ENCODE data around the gene CCDC137.
"Not testable (repeated sequence)": the region's sequence is repeated elsewhere in the genome, so short reads cannot be mapped to it uniquely, and the experiment has no call there.

The CCDC137 gene

GRCh38 chr17:81662002-81662401 is 4.5 kb upstream of the CCDC137 start:
- Mint-ChIP-seq H3K4me1 (ENCODE audit: low read depth) (peaks cover 17% of the 10 kb centered on the region), H3K36me3 (ENCODE audit: low read depth) (peaks cover 14% of the 10 kb centered on the region), H3K4me3 (no peak overlapping the region), H3K9me3 (no peaks in the 10 kb centered on the region), H3K27ac (no peak overlapping the region), H3K27me3 (ENCODE audit: low read depth) (no peaks in the 10 kb centered on the region)

GRCh38 chr17:81664051-81664470 is 2.5 kb upstream of the CCDC137 start:
- no peaks in the 10 kb centered on the region for H3K27me3 Mint-ChIP-seq (ENCODE audit: low read depth)
- peaks cover 25% of the 10 kb centered on the region for H3K4me1 Mint-ChIP-seq (ENCODE audit: low read depth)
- peak overlapping the region; percentile 41 for H3K27ac Mint-ChIP-seq
- no peaks in the 10 kb centered on the region for H3K9me3 Mint-ChIP-seq
- peaks cover 21% of the 10 kb centered on the region for H3K36me3 Mint-ChIP-seq (ENCODE audit: low read depth)
- H3K4me3 Mint-ChIP-seq = no peak overlapping the region

GRCh38 chr17:81665205-81666091 is 1.1 kb upstream of the CCDC137 start:
- Mint-ChIP-seq H3K9me3 (no peaks in the 10 kb centered on the region), H3K4me3 (peak overlapping the region; percentile 98), H3K27me3 (ENCODE audit: low read depth) (no peaks in the 10 kb centered on the region), H3K36me3 (ENCODE audit: low read depth) (peaks cover 26% of the 10 kb centered on the region), H3K27ac (peak overlapping the region; percentile 94), H3K4me1 (ENCODE audit: low read depth) (peaks cover 25% of the 10 kb centered on the region)

DNA sequence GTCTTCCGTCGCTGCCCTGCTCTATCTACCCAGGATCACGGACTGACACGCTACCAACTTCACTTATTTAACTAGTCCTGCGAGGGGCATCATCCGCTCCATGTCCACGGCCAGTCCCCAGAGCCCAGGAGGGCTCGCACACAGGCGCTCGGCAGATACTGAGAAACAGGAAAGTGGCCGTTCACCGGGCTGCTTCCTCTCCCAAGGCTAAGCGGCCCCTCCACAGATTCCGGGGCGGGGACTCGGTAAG is 520 bp upstream of the CCDC137 start:
- H3K36me3 Mint-ChIP-seq (ENCODE audit: low read depth) = peaks cover 26% of the 10 kb centered on the region
- no peaks in the 10 kb centered on the region for H3K27me3 Mint-ChIP-seq (ENCODE audit: low read depth)
- H3K27ac Mint-ChIP-seq = peak overlapping the region; percentile 94
- peaks cover 25% of the 10 kb centered on the region for H3K4me1 Mint-ChIP-seq (ENCODE audit: low read depth)
- H3K9me3 Mint-ChIP-seq = no peaks in the 10 kb centered on the region
- H3K4me3 Mint-ChIP-seq = peak overlapping the region; percentile 98

GRCh38 chr17:81667754-81668153 is 1.2 kb downstream of the CCDC137 start:
- Mint-ChIP-seq H3K9me3 (no peaks in the 10 kb centered on the region), H3K27ac (peak overlapping the region; percentile 19), H3K4me1 (ENCODE audit: low read depth) (peaks cover 26% of the 10 kb centered on the region), H3K27me3 (ENCODE audit: low read depth) (no peaks in the 10 kb centered on the region), H3K4me3 (peak overlapping the region; percentile 90), H3K36me3 (ENCODE audit: low read depth) (peaks cover 32% of the 10 kb centered on the region)

- Mint-ChIP-seq H3K9me3 (no peaks in the 10 kb centered on the region), H3K36me3 (ENCODE audit: low read depth) (peaks cover 18% of the 10 kb centered on the region), H3K27ac (no peak overlapping the region), H3K4me1 (ENCODE audit: low read depth) (peaks cover 14% of the 10 kb centered on the region), H3K4me3 (no peak overlapping the region), H3K27me3 (ENCODE audit: low read depth) (no peaks in the 10 kb centered on the region)
These were observed 6.0 kb downstream of the CCDC137 start for GRCh38 chr17:81672504-81672903.

DNA sequence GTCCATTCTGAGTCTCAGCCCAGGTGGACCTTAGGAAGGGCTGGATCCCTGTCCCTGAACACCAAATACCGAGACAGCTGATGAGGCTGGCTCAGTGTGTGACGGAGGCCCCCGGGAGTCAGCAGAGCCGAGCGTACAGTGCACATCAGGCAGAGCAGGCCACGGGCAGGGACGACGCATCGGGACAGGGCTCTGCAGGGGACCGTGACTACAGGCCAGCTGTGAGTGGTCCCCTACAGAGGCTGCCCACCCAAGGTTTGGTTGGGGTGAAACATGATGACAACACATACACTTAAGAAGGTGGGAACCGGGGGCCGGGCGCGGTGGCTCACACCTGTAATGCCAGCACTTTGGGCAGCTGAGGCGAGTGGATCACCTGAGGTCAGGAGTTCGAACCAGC is 6.4 kb downstream of the CCDC137 start:
- H3K27ac Mint-ChIP-seq = no peak overlapping the region
- H3K36me3 Mint-ChIP-seq (ENCODE audit: low read depth) = peaks cover 15% of the 10 kb centered on the region
- no peaks in the 10 kb centered on the region for H3K9me3 Mint-ChIP-seq
- no peak overlapping the region for H3K4me3 Mint-ChIP-seq
- H3K4me1 Mint-ChIP-seq (ENCODE audit: low read depth) = peaks cover 10% of the 10 kb centered on the region
- H3K27me3 Mint-ChIP-seq (ENCODE audit: low read depth) = no peaks in the 10 kb centered on the region

DNA sequence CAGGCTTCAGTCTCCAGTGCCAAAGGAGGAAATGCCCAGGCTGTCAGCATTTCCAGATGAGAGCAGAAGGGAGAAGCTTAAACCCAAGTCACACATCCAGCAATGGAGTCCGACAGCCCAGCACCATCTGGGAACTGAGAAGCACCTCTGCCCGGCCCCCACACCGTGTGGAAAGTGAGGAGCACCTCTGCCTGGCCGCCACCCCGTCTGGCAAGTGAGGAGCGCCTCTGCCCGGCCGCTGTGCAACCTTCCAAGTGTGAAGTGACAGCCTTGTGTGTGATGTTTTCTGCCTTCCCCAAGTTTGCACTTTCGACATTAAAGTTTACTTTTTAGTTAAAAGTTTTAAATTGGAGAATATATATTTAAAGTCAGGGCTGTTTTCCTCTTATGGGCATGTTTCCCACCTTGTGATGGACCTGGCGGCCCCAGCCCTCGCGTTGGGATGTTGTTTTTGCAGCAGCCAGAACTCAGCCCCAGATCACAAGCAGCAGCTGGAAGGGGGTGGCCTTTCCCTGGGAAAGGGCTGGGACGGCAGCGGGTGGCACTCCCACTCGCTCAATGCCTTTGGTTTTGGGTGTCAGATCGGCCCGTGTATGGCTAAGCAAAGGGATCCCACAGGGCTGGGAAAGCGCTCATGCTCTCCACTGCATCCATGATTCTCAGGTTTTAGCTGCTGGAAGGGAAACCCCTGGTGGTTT is 7.2 kb downstream of the CCDC137 start:
- H3K4me1 Mint-ChIP-seq (ENCODE audit: low read depth) = peaks cover 6% of the 10 kb centered on the region
- H3K4me3 Mint-ChIP-seq = no peak overlapping the region
- H3K27ac Mint-ChIP-seq = no peak overlapping the region
- no peaks in the 10 kb centered on the region for H3K27me3 Mint-ChIP-seq (ENCODE audit: low read depth)
- H3K36me3 Mint-ChIP-seq (ENCODE audit: low read depth) = peaks cover 11% of the 10 kb centered on the region
- no peaks in the 10 kb centered on the region for H3K9me3 Mint-ChIP-seq

DNA sequence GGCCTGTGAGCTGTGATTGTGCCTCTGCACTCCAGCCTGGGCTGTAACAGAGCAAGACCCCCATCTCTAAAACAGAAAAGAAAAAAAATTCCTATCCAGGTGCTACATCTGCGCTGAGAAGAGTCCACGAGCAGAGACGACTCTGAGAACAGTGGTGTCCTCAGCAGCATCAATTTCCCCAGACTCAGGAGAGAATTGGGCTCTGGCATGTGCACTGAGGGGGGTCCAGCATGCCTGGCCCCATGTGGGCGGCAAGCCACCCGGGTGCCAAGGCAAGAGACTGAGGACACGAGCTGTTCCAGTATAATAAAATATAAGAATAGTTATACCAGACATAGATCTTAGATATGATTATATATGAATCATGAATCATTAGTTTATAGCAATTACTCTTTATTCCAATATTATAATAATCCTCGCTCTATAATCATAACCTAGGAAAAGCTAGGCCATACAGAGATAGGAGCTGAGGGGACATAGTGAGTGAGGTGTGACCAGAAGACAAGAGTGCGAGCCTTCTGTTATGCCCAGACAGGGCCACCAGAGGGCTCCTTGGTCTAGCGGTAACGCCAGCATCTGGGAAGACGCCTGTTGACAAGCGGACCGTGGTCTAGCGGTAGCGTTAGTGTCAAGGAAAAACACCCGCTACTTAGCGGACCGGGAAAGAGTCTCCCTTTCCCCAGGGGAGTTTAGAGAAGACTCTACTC is 9.1 kb downstream of the CCDC137 start:
- H3K27ac Mint-ChIP-seq; H3K9me3 Mint-ChIP-seq; H3K4me3 Mint-ChIP-seq; H3K36me3 Mint-ChIP-seq (ENCODE audit: low read depth); H3K27me3 Mint-ChIP-seq (ENCODE audit: low read depth); H3K4me1 Mint-ChIP-seq (ENCODE audit: low read depth): not testable (repeated sequence)

DNA sequence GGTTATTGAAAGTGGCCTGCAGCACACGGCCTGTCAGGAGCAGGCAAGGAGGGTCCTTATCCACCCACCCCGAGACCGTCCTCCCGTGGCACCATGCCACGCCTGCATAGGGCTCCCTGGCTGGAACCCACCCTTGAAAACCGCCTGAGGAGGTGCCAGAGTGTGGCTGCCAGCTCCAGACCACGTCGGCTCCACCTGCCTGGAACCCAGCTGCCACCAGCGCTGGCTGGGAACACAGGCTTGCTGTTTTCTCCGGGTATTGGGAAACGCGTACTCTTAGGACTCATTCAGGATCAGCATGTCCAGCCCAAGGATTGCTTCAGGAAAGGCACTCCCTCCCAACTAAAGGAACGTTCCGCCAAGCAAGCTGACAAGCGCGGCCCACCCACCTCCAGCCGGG is 10.4 kb downstream of the CCDC137 start:
- Mint-ChIP-seq H3K9me3 (no peaks in the 10 kb centered on the region), H3K4me3 (no peak overlapping the region), H3K4me1 (ENCODE audit: low read depth) (peaks cover 3% of the 10 kb centered on the region), H3K27ac (no peak overlapping the region), H3K36me3 (ENCODE audit: low read depth) (peaks cover 2% of the 10 kb centered on the region), H3K27me3 (ENCODE audit: low read depth) (no peaks in the 10 kb centered on the region)

DNA sequence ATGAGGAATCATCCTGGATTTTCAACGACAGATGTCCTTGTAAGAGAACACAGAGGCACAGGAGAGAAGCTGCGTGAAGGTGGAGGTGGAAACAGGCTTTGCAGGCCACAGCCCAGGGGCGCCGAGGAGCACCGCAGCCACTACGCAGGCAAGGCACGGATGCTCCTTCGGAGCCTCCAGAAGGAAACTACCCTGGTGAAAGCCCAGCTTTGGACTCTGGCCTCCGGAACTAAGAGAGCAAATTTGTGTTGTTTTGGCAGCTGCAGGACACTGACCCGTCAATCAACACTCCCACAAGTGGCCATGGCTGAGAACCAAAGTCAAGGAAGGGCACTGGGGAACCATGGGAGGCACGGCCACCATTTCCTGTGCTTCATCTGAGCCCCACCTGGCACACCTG is 13.6 kb downstream of the CCDC137 start:
- Mint-ChIP-seq H3K4me3 (no peak overlapping the region), H3K27me3 (ENCODE audit: low read depth) (no peaks in the 10 kb centered on the region), H3K9me3 (no peaks in the 10 kb centered on the region), H3K4me1 (ENCODE audit: low read depth) (peaks cover 22% of the 10 kb centered on the region), H3K36me3 (ENCODE audit: low read depth) (peaks cover 6% of the 10 kb centered on the region), H3K27ac (no peak overlapping the region)

DNA sequence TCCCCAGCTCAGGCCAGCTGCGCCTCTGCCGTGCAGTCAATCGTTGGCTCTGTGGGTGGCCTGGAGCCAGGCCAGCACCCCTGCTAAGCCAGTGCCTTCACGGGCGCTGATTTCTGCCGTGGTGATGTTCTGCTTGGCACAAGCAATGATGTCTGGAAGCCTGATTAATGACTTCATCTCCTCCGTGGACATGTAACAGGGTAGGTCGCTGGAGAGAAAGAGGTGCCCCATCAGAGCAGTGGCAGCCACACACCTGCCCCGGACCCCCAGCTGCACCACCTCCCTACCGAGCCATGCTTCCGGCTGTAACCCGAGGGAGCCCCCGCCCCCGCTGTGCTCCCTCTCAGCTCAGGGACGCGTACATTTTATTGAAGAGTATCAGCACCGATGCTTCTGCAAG is 15.1 kb downstream of the CCDC137 start:
- peaks cover 15% of the 10 kb centered on the region for H3K36me3 Mint-ChIP-seq (ENCODE audit: low read depth)
- H3K4me1 Mint-ChIP-seq (ENCODE audit: low read depth) = peaks cover 18% of the 10 kb centered on the region
- peak overlapping the region; percentile 7 for H3K4me3 Mint-ChIP-seq
- no peaks in the 10 kb centered on the region for H3K9me3 Mint-ChIP-seq
- no peaks in the 10 kb centered on the region for H3K27me3 Mint-ChIP-seq (ENCODE audit: low read depth)
- no peak overlapping the region for H3K27ac Mint-ChIP-seq

DNA sequence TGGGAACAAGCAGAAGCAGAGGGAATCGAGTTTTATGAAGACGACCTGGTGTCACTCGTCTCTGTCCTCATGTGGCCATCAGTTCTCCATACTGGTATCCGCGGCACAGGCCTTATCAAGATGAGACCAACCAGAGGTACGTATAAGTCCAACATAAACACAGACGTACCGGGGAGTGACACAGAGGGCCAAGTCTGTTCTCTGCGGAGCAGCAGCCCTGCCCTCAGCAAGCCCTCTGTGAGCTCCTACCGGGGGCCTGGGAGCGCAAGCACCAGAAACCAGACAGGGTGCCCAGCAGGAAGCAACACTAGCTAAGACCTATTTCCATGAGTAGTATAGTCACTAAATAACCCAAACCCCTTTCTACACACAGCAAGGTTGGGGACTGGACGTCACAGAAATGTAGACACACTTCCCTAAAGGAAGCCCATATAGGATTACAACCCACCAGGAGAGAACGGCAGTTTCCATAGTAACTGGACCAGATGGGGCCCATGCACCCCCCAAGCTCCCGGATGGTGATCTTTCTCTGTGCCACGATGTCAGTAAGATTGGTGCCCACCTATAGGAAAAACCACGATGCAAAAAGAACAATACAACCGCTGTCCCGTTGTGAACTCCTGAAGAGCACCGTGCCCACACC is 16.1 kb downstream of the CCDC137 start:
- Mint-ChIP-seq H3K27me3 (ENCODE audit: low read depth) (no peaks in the 10 kb centered on the region), H3K36me3 (ENCODE audit: low read depth) (peaks cover 24% of the 10 kb centered on the region), H3K4me1 (ENCODE audit: low read depth) (peaks cover 21% of the 10 kb centered on the region), H3K9me3 (no peaks in the 10 kb centered on the region), H3K4me3 (peak overlapping the region; percentile 98), H3K27ac (peak overlapping the region; percentile 34)

GRCh38 chr17:81683208-81683583 is 16.7 kb downstream of the CCDC137 start:
- peak overlapping the region; percentile 34 for H3K27ac Mint-ChIP-seq

More at GRCh38 chr17:81683208-81683583, 16.7 kb downstream of the CCDC137 start:
- H3K4me1 Mint-ChIP-seq (ENCODE audit: low read depth) = peaks cover 21% of the 10 kb centered on the region
- peak overlapping the region; percentile 98 for H3K4me3 Mint-ChIP-seq
- H3K9me3 Mint-ChIP-seq = no peaks in the 10 kb centered on the region
- peaks cover 24% of the 10 kb centered on the region for H3K36me3 Mint-ChIP-seq (ENCODE audit: low read depth)
- no peaks in the 10 kb centered on the region for H3K27me3 Mint-ChIP-seq (ENCODE audit: low read depth)
